Islet of Langerhans (tissue), 1 donor: Measurements from ENCODE around the gene VMP1.

Experiments
- FAIRE-seq: peaks from one replicate; lab custom pipeline; 2011; peaks lifted over from hg19 to GRCh38; lab: Jason Lieb, UNC

Gene VMP1

GRCh38 chr17:59707149-59707970, at the start of gene VMP1, which contains the start of gene PTRH2:
VMP1 (plus strand) TSS chr17:59707654; CDS start chr17:59731447, 23,793 bp downstream.
PTRH2 (minus strand) TSS chr17:59707430; CDS start chr17:59697978, 9,452 bp downstream.
- no peak for FAIRE-seq

GRCh38 chr17:59666235-59666634, 41.2 kb upstream of the VMP1 start:
- FAIRE-seq = no peak

GRCh38 chr17:59668816-59669215, 38.6 kb upstream of the VMP1 start:
- peak; percentile 17 for FAIRE-seq

GRCh38 chr17:59669411-59669810, 38.0 kb upstream of the VMP1 start:
- FAIRE-seq = peak; percentile 60

GRCh38 chr17:59669944-59670343, 37.5 kb upstream of the VMP1 start:
- FAIRE-seq = no peak

- no peak for FAIRE-seq
These were observed 36.1 kb upstream of the VMP1 start for GRCh38 chr17:59671386-59671785.

GRCh38 chr17:59675231-59675630, 32.2 kb upstream of the VMP1 start:
- FAIRE-seq = no peak

- FAIRE-seq = no peak
These were observed 30.7 kb upstream of the VMP1 start for GRCh38 chr17:59676716-59677115.

GRCh38 chr17:59678918-59679317, 28.5 kb upstream of the VMP1 start:
- FAIRE-seq = no peak

GRCh38 chr17:59680314-59680713, 27.1 kb upstream of the VMP1 start:
- no peak for FAIRE-seq

GRCh38 chr17:59683283-59683682, 24.2 kb upstream of the VMP1 start:
- FAIRE-seq = no peak

- FAIRE-seq = no peak
These were observed 22.5 kb upstream of the VMP1 start for GRCh38 chr17:59684967-59685366.

- no peak for FAIRE-seq
These were observed 19.4 kb upstream of the VMP1 start for GRCh38 chr17:59688008-59688407.

- FAIRE-seq = no peak
These were observed 19.0 kb upstream of the VMP1 start for GRCh38 chr17:59688496-59688895.

GRCh38 chr17:59693582-59693981, 13.9 kb upstream of the VMP1 start:
- FAIRE-seq = no peak

GRCh38 chr17:59694344-59694743, 13.1 kb upstream of the VMP1 start:
- no peak for FAIRE-seq

- FAIRE-seq = no peak
These were observed 11.3 kb upstream of the VMP1 start for GRCh38 chr17:59695945-59696681.

GRCh38 chr17:59696682-59697277, 10.7 kb upstream of the VMP1 start:
- FAIRE-seq = no peak

GRCh38 chr17:59698143-59698542, 9.3 kb upstream of the VMP1 start:
- FAIRE-seq = no peak

- no peak for FAIRE-seq
These were observed 8.2 kb upstream of the VMP1 start for GRCh38 chr17:59699218-59699617.

GRCh38 chr17:59699786-59700185, 7.7 kb upstream of the VMP1 start:
- no peak for FAIRE-seq

- FAIRE-seq = no peak
These were observed 5.2 kb upstream of the VMP1 start for GRCh38 chr17:59702304-59702703.

- no peak for FAIRE-seq
These were observed 547 bp downstream of the VMP1 start for GRCh38 chr17:59707971-59708430.
